A549 treated with dexamethasone at 1 μM for 4 hours (cell line): ENCODE results near the gene C14orf119. TPM values are rescaled to one million over a fixed set of nuclear protein-coding genes. Genes with fewer than 3 reads are reported as not detected.

Experiments used
- total RNA-seq: library from RNA; stranded (reverse); fragments of 200-300 nt; extraction: Qiagen RNA extraction; gene quantifications from 5 replicates; pipeline ENCODE4 v1.2.3, GENCODE V29; 2022

C14orf119 gene, protein sequence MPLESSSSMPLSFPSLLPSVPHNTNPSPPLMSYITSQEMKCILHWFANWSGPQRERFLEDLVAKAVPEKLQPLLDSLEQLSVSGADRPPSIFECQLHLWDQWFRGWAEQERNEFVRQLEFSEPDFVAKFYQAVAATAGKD
- 77.4 to 90.2 TPM (median 85.3 TPM) in 5 replicates for total RNA-seq

DNA sequence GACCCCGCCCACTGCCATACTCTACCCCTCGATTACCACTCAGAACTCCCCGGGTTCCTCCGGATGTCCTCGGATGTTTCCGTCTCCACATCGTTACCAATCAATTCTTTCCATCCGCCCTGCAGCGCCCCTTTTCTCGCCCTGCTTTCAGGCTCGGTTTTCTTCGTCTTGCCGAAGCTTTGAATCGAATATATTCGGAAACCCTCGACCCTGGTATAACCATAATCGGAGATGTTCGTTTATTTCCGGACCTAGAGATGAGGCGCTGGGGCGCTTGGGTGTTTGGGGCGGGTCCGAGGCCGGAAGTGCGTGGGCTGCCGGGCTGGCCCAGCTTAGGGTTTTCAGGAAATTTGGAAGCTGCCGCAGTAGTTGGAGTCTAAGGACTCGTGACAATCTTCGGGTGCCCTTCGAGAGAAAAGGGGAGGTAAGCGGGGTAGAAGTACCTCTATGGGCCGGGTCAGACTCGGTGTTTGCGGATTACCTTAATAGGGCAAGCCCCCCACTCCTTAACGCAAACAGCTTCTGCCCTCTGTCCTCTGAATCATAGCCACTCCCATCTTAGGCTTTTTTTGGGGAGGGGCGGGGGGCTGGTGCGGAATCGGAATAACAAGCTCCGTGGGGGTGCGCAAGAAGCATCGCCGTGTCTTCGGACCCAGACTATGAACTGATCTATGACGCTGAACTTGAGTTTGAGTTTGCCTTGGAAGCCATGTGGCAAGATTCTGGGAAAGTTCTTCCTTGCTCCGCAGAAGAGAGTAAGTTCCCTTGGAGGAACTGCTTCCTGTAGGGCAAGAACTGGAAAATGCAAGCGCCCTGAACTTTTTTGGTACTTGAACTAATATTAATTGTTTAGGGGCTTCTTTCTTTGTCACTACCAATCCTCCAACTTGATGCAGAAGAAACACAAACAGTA is at the start of gene C14orf119:
Gene C14orf119, plus strand, starts transcription at position 310 of the 913 bp plus-strand sequence. CDS start 2,154 bp downstream, outside the sequence.

DNA sequence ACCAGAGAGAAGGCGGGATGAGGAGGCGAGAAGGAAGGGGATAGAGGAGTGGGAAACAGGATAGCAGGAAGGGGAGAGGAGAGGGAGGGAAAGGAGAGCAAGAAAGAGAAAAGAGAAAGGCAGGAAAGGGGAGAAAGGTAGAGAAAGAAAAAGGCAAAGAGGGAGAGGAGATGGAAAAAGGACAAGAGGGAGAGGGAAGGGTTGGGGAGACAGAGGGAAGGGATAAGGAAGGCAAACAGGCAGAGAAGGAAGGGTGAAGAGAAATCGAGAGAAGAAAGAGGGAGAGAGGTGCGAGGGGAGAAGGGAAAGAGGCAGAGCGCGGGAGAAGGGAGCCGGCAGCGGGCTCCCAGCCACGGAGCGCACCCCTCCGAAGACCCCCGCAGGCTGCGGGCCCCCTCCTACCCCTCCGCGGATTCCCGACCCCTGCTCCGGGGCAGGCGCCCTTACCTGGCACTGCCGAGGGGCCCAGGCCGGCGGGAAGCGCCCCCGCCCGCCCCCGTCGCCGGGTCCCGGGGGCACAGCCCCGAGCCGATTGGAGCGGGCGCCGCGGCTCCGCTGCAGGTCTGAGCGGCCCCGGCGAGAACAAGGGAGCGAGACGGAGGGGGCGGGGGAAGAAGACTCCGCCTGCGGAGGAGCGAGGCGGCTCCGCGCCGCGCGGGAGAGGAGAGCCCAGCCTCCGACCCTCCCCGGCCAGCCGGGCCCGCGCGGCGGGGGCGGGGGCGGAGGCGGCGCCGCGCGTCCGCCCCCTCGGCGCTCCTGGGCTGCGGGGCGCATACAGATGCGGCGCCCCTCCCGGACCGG is 38.1 kb upstream of the C14orf119 start, which contains the start of gene CDH24:
Gene CDH24, minus strand, starts transcription at position 565 of the 801 bp plus-strand sequence. CDS start 1,787 bp downstream, outside the sequence.

GRCh38 chr14:23094666-23095195 is 574 bp upstream of the C14orf119 start, which contains the start of gene ACIN1:
TSS of gene ACIN1 (minus strand) at chr14:23095136. CDS start at chr14:23095112, 24 bp downstream.

GRCh38 chr14:23104591-23105347 is 9.5 kb downstream of the C14orf119 start, which contains the start of gene CIROP:
TSS of gene CIROP (minus strand) at chr14:23104989. CDS start at chr14:23104920, 69 bp downstream.

GRCh38 chr14:23118506-23119362 is 23.4 kb downstream of the C14orf119 start, which contains the start of gene CEBPE:
TSS of gene CEBPE (minus strand) at chr14:23119255. CDS start at chr14:23119091, 164 bp downstream.

Other genes with a start within 250 kb of the C14orf119 start
- 54.7 to 82.1 TPM (median 77.7 TPM) in 5 replicates for gene LRP10, start 223.8 kb upstream of the C14orf119 start, total RNA-seq
- 0.16 to 0.41 TPM (median 0.39 TPM) in 5 replicates for gene REM2, start 212.3 kb upstream of the C14orf119 start, total RNA-seq
- 54.9 to 59.6 TPM (median 58.2 TPM) in 5 replicates for gene RBM23, start 176.4 kb upstream of the C14orf119 start, total RNA-seq
- gene PRMT5, start 166.1 kb upstream of the C14orf119 start, total RNA-seq = 101 to 124 TPM (median 113 TPM) in 5 replicates
- 31.2 to 34.5 TPM (median 32.6 TPM) in 5 replicates for gene HAUS4, start 138.4 kb upstream of the C14orf119 start, total RNA-seq
- gene AJUBA, start 113.0 kb upstream of the C14orf119 start, total RNA-seq = 28.8 to 36.7 TPM (median 33.7 TPM) in 5 replicates
- gene C14orf93, start 85.4 kb upstream of the C14orf119 start, total RNA-seq = 2.7 to 3.9 TPM (median 3.6 TPM) in 5 replicates
- 285 to 323 TPM (median 302 TPM) in 5 replicates for gene PSMB5, start 60.6 kb upstream of the C14orf119 start, total RNA-seq
- not detected in 5 replicates for gene PSMB11, start 53.3 kb upstream of the C14orf119 start, total RNA-seq
- 2.1 to 4.4 TPM (median 3.8 TPM) in 5 replicates for gene CDH24, start 38.0 kb upstream of the C14orf119 start, total RNA-seq
- 80.5 to 104 TPM (median 99.1 TPM) in 5 replicates for gene ACIN1, start 369 bp upstream of the C14orf119 start, total RNA-seq
- gene CIROP, start 9.5 kb downstream of the C14orf119 start, total RNA-seq = 0.06 TPM in 1 of 5 replicates, not detected in the others
- not detected in 5 replicates for gene CEBPE, start 23.8 kb downstream of the C14orf119 start, total RNA-seq
- gene SLC7A8, start 88.2 kb downstream of the C14orf119 start, total RNA-seq = 2.1 to 3.2 TPM (median 2.8 TPM) in 5 replicates
- not detected in 5 replicates for gene RNF212B, start 142.4 kb downstream of the C14orf119 start, total RNA-seq
- gene HOMEZ, start 190.6 kb downstream of the C14orf119 start, total RNA-seq = 8.0 to 9.6 TPM (median 8.9 TPM) in 5 replicates
- 3.0 to 4.2 TPM (median 4.2 TPM) in 5 replicates for gene PPP1R3E, start 207.4 kb downstream of the C14orf119 start, total RNA-seq
- gene BCL2L2, start 211.3 kb downstream of the C14orf119 start, total RNA-seq = 14.5 to 19.0 TPM (median 15.2 TPM) in 5 replicates
- 126 to 152 TPM (median 151 TPM) in 5 replicates for gene PABPN1, start 226.0 kb downstream of the C14orf119 start, total RNA-seq